ENCODE measurements around the gene LAMB1.

DNA sequence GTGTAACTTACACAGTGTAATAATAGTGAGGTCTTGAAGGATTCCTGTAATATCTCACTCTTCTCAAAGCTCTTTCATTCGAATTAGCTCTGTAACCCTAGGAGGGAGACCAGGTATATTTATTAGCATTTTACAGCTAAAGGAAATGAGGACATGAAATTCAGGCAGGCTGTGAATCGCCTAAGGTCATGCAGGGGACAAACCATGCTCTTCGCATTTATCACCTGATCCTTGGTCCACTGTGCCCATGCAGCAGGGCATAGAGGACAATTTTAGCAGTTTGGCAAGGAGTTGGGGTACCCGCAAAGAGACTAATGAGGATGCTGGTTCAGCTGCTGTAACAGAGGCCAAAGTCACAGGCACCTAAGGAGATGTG lies 14.8 kb upstream of the LAMB1 start:
- TF ChIP-seq EZH2 (IDR thresholded peaks at IDR 0.05), result no peak
- TF ChIP-seq POLR2AphosphoS5 (IDR thresholded peaks at IDR 0.05; ENCODE audit: borderline replicate concordance, low read depth, low read length), result no peak

Data from SK-N-MC (cell line).